Glutamatergic neuron (in vitro differentiated cells): ENCODE measurements around the gene NFIL3. TPM values are rescaled to one million over a fixed set of nuclear protein-coding genes. Genes with fewer than 3 reads are reported as not detected.

ENCODE experiments used
- DNase-seq: peaks from one replicate; pipeline ENCODE4 v3.0.0; 2022
- H3K27ac Mint-ChIP-seq: one replicate; pipeline ENCODE4 v1.8.0; 2020; ENCODE audit warnings: mild to moderate bottlenecking, mixed read lengths, inconsistent platforms; ENCODE audit not compliant: unreplicated experiment
- H3K27me3 Mint-ChIP-seq: one replicate; pipeline ENCODE4 v1.8.0; 2020; ENCODE audit warnings: mild to moderate bottlenecking, moderate library complexity, mixed read lengths, inconsistent platforms; ENCODE audit not compliant: unreplicated experiment
- H3K36me3 Mint-ChIP-seq: one replicate; pipeline ENCODE4 v1.8.0; 2020; ENCODE audit warnings: mild to moderate bottlenecking, mixed read lengths, inconsistent platforms; ENCODE audit not compliant: unreplicated experiment
- H3K4me1 Mint-ChIP-seq: one replicate; pipeline ENCODE4 v1.8.0; 2020; ENCODE audit warnings: mild to moderate bottlenecking, low read depth, mixed read lengths, inconsistent platforms; ENCODE audit not compliant: unreplicated experiment
- H3K4me3 Mint-ChIP-seq: one replicate; pipeline ENCODE4 v1.8.0; 2020; ENCODE audit warnings: mild to moderate bottlenecking, mixed read lengths, inconsistent platforms; ENCODE audit not compliant: unreplicated experiment
- H3K9me3 Mint-ChIP-seq: one replicate; pipeline ENCODE4 v1.8.0; 2020; ENCODE audit warnings: mild to moderate bottlenecking, moderate library complexity, mixed read lengths, inconsistent platforms; ENCODE audit not compliant: unreplicated experiment
- CTCF ChIP-seq: fragments of 200-600 bp; sonication (generic); IDR thresholded peaks from one replicate; pipeline ENCODE4 v1.5.0; 2021; ENCODE audit not compliant: partially characterized antibody, unreplicated experiment
- total RNA-seq: library from RNA; stranded (reverse); fragmentation: NEBNext Ultra II Directional; extraction: Animal tissue kit (Norgen Biotek cat#: 25700); gene quantifications from one replicate; pipeline ENCODE4 v1.2.1, GENCODE V29; 2021; ENCODE audit not compliant: unreplicated experiment

NFIL3 gene
- total RNA-seq, 1 donor from 2014 or later = 32.4 TPM

GRCh38 chr9:91364702-91365101 is 58.9 kb downstream of the NFIL3 start:
- Mint-ChIP-seq H3K9me3 (peaks cover 10% of the 10 kb centered on the region), H3K27ac (no peak overlapping the region), H3K27me3 (peaks cover 5% of the 10 kb centered on the region), H3K4me1 (peaks cover 10% of the 10 kb centered on the region), H3K36me3 (peaks cover 17% of the 10 kb centered on the region), H3K4me3 (no peak overlapping the region)
- DNase-seq = no peak
- no peak for TF ChIP-seq CTCF

GRCh38 chr9:91364005-91364404 is 59.6 kb downstream of the NFIL3 start:
- peaks cover 16% of the 10 kb centered on the region for H3K4me1 Mint-ChIP-seq
- H3K27me3 Mint-ChIP-seq = peaks cover 5% of the 10 kb centered on the region
- no peak for TF ChIP-seq CTCF
- H3K9me3 Mint-ChIP-seq = peaks cover 8% of the 10 kb centered on the region
- peaks cover 17% of the 10 kb centered on the region for H3K36me3 Mint-ChIP-seq
- no peak for DNase-seq
- no peak overlapping the region for H3K27ac Mint-ChIP-seq
- no peak overlapping the region for H3K4me3 Mint-ChIP-seq

GRCh38 chr9:91362051-91362611 is 61.5 kb downstream of the NFIL3 start:
- peaks cover 8% of the 10 kb centered on the region for H3K9me3 Mint-ChIP-seq
- H3K27me3 Mint-ChIP-seq = peaks cover 5% of the 10 kb centered on the region
- H3K36me3 Mint-ChIP-seq = peaks cover 6% of the 10 kb centered on the region
- peak overlapping the region; percentile 10 for H3K27ac Mint-ChIP-seq
- DNase-seq = no peak
- H3K4me1 Mint-ChIP-seq = peaks cover 19% of the 10 kb centered on the region
- TF ChIP-seq CTCF = no peak
- H3K4me3 Mint-ChIP-seq = peak overlapping the region; percentile 77

- no peak for TF ChIP-seq CTCF
- Mint-ChIP-seq H3K27ac (peak within 1 kb of the TSS; percentile 94), H3K27me3 (peaks cover 5% of the 10 kb centered on the region), H3K36me3 (peaks cover 6% of the 10 kb centered on the region), H3K9me3 (peaks cover 10% of the 10 kb centered on the region), H3K4me3 (peak within 1 kb of the TSS; percentile 100), H3K4me1 (peaks cover 20% of the 10 kb centered on the region)
- peak; percentile 90 for DNase-seq
Measured at GRCh38 chr9:91361291-91362050, 62.2 kb downstream of the NFIL3 start, which contains the start of gene AUH. Gene AUH (minus strand): TSS chr9:91361918. CDS start chr9:91361889, 29 bp downstream.

- Mint-ChIP-seq H3K4me1 (peaks cover 21% of the 10 kb centered on the region), H3K36me3 (peaks cover 6% of the 10 kb centered on the region), H3K27me3 (peaks cover 5% of the 10 kb centered on the region), H3K9me3 (peaks cover 10% of the 10 kb centered on the region), H3K4me3 (peak overlapping the region; percentile 100), H3K27ac (peak overlapping the region; percentile 94)
- no peak for TF ChIP-seq CTCF
- DNase-seq = no peak
Measured at GRCh38 chr9:91360551-91361290, 62.9 kb downstream of the NFIL3 start.
